ENCODE results near the gene DNAH1. TPM values are rescaled to one million over a fixed set of nuclear protein-coding genes. Genes with fewer than 3 reads are reported as not detected.
A peak's percentile ranks its signal among the peaks of the same experiment; 100 is the strongest.

DNAH1 gene
- total and polyA plus RNA-seq, 2 of the 13 experiments (the other 11 are each of a cell fraction or from before 2014, with no cell fraction given) = 0.64 to 3.5 TPM

- TF ChIP-seq RNF2 (conservative IDR thresholded peaks at IDR 0.05; ENCODE audit: low read depth) (no peak), ZNF367 (CRISPR knock-in tag; IDR thresholded peaks at IDR 0.05; ENCODE audit: borderline replicate concordance) (no peak), CTCF (CRISPR knock-in tag; IDR thresholded peaks at IDR 0.05) (peak; percentile 65), SP5 (CRISPR knock-in tag; IDR thresholded peaks at IDR 0.05; ENCODE audit: borderline replicate concordance, low read depth) (peak; percentile 75), ESRRA (CRISPR knock-in tag; IDR thresholded peaks at IDR 0.05; ENCODE audit: low read depth) (no peak), ZNF512 (CRISPR knock-in tag; IDR thresholded peaks at IDR 0.05) (no peak), ZNF556 (CRISPR knock-in tag; IDR thresholded peaks at IDR 0.05; ENCODE audit: borderline replicate concordance) (0 out of 2 replicates have a peak, but pooled peaks have one; percentile 42), ZNF547 (CRISPR knock-in tag; IDR thresholded peaks at IDR 0.05) (no peak), SKI (IDR thresholded peaks at IDR 0.05; ENCODE audit: partially characterized antibody) (no peak), PRPF4 (IDR thresholded peaks at IDR 0.05; ENCODE audit: low read depth, low read length, poor library complexity, severe bottlenecking) (no peak), ZNF83 (CRISPR knock-in tag; IDR thresholded peaks at IDR 0.05; ENCODE audit: borderline replicate concordance) (0 out of 2 replicates have a peak, but pooled peaks have one; percentile 69), SETDB1 (CRISPR knock-in tag; IDR thresholded peaks at IDR 0.05; ENCODE audit: borderline replicate concordance) (no peak), JUN (CRISPR knock-in tag; IDR thresholded peaks at IDR 0.05) (0 out of 2 replicates have a peak, but pooled peaks have one; percentile 53), E2F1 (CRISPR knock-in tag; IDR thresholded peaks at IDR 0.05) (peak; percentile 79), ZNF552 (CRISPR knock-in tag; IDR thresholded peaks at IDR 0.05; ENCODE audit: borderline replicate concordance) (no peak), ZNF414 (CRISPR knock-in tag; IDR thresholded peaks at IDR 0.05) (peak; percentile 83), CSRNP1 (CRISPR knock-in tag; IDR thresholded peaks at IDR 0.05) (no peak), ZNF362 (CRISPR knock-in tag; IDR thresholded peaks at IDR 0.05; ENCODE audit: borderline replicate concordance) (peak; percentile 62; the same call in 1 of the 2 replicates), SMARCC2 (IDR thresholded peaks at IDR 0.05) (no peak), ATF3 (CRISPR knock-in tag; IDR thresholded peaks at IDR 0.05) (peak; percentile 72; the same call in 1 of the 2 replicates), GLI4 (CRISPR knock-in tag; IDR thresholded peaks at IDR 0.05; ENCODE audit: borderline replicate concordance) (no peak)
Measured at GRCh38 chr3:52278510-52279069, 37.5 kb upstream of the DNAH1 start, which contains the start of gene WDR82 (continued).
